NCI-H1105 treated with DMSO at 0.1 percent for 48 hours (cell line): ENCODE measurements around the gene RPL22.
A peak's percentile ranks its signal among the peaks of the same experiment; 100 is the strongest.

Experiments
- DNase-seq: peaks from one replicate; lab custom pipeline; 2025; lab: John Stamatoyannopoulos, UW

Gene RPL22

GRCh38 chr1:6200188-6200809, 904 bp upstream of the RPL22 start:
- DNase-seq, result no peak

GRCh38 chr1:6198646-6199297, 623 bp downstream of the RPL22 start:
- no peak for DNase-seq

GRCh38 chr1:6197746-6198427, 1.5 kb downstream of the RPL22 start:
- DNase-seq, result no peak

GRCh38 chr1:6191968-6192367, 7.4 kb downstream of the RPL22 start:
- DNase-seq, result no peak

GRCh38 chr1:6188466-6188865, 10.9 kb downstream of the RPL22 start:
- DNase-seq, result no peak

GRCh38 chr1:6185635-6186382, 13.6 kb downstream of the RPL22 start:
- DNase-seq, result peak; percentile 38

- no peak for DNase-seq
Observed at GRCh38 chr1:6185151-6185550, 14.2 kb downstream of the RPL22 start.

- no peak for DNase-seq
Observed at GRCh38 chr1:6184083-6184783, 15.2 kb downstream of the RPL22 start.

GRCh38 chr1:6183520-6183989, 15.8 kb downstream of the RPL22 start:
- no peak for DNase-seq

- DNase-seq, result no peak
Observed at GRCh38 chr1:6181347-6181770, 18.0 kb downstream of the RPL22 start.

GRCh38 chr1:6180707-6181311, 18.6 kb downstream of the RPL22 start:
- peak; percentile 31 for DNase-seq

GRCh38 chr1:6180268-6180706, 19.1 kb downstream of the RPL22 start, which contains the start of gene CHD5:
CHD5 (minus strand) TSS chr1:6180321; CDS start chr1:6180023, 298 bp downstream.
- DNase-seq, result peak; percentile 77

GRCh38 chr1:6179564-6180175, 19.7 kb downstream of the RPL22 start:
- peak; percentile 45 for DNase-seq

- no peak for DNase-seq
Observed at GRCh38 chr1:6178751-6179563, 20.4 kb downstream of the RPL22 start.

GRCh38 chr1:6177681-6178380, 21.6 kb downstream of the RPL22 start:
- DNase-seq, result no peak

GRCh38 chr1:6176779-6177178, 22.6 kb downstream of the RPL22 start:
- DNase-seq, result no peak

GRCh38 chr1:6175411-6175828, 24.0 kb downstream of the RPL22 start:
- no peak for DNase-seq

- DNase-seq, result no peak
Observed at GRCh38 chr1:6174621-6175410, 24.6 kb downstream of the RPL22 start.
